Sigmoid colon (tissue), 7 donors: ENCODE results near the gene SLC5A2. TPM values are rescaled to one million over a fixed set of nuclear protein-coding genes. Genes with fewer than 3 reads are reported as not detected.

ENCODE experiments used
- DNase-seq: peaks from one replicate; pipeline ENCODE4 v3.0.0-alpha.2; 2019
- H3K27ac ChIP-seq, 4 donors: fragments of 200-600 bp; sonication (generic); one replicate each; pipeline ENCODE4 v1.5.1; 2016 to 2019; ENCODE audit warnings: mild to moderate bottlenecking in 1 of 4
- H3K27me3 ChIP-seq, 3 donors: fragments of 200-600 bp; sonication (generic); one replicate each; pipeline ENCODE4 v1.5.1; 2019; ENCODE audit warnings: mild to moderate bottlenecking in 1 of 3
- H3K36me3 ChIP-seq, 4 donors: fragments of 200-600 bp; sonication (generic); one replicate each; pipeline ENCODE4 v1.5.1; 2016 to 2019
- H3K4me1 ChIP-seq, 4 donors: fragments of 200-600 bp; sonication (generic); one replicate each; pipeline ENCODE4 v1.5.1; 2017 to 2019
- H3K4me3 ChIP-seq, 4 donors: fragments of 200-600 bp; sonication (generic); one replicate each; pipeline ENCODE4 v1.5.1; 2017 to 2019; ENCODE audit warnings: mild to moderate bottlenecking in 2 of 4, moderate library complexity in 1 of 4
- H3K9me3 ChIP-seq, 4 donors: fragments of 200-600 bp in 3 of 4; sonication (generic) in 3 of 4; one replicate each; pipeline versions ENCODE4 v1.5.1 to v1.6.1; 2013 to 2019
- EP300 ChIP-seq, 4 donors: sonication (generic); formaldehyde crosslinking; IDR thresholded peaks; one replicate each; pipeline ENCODE4 v1.6.1; 2017; ENCODE audit warnings: antibody characterized with exemption in 4 of 4
- POLR2A ChIP-seq, 2 donors: fragments of 450-650 bp; IDR thresholded peaks; one replicate each; pipeline ENCODE4 v1.6.1; 2016; ENCODE audit warnings: antibody characterized with exemption in 2 of 2, mild to moderate bottlenecking in 2 of 2, moderate library complexity in 2 of 2
- POLR2AphosphoS5 ChIP-seq, 4 donors: sonication (generic); formaldehyde crosslinking; IDR thresholded peaks; one replicate each; pipeline ENCODE4 v1.6.1; 2017; ENCODE audit warnings: antibody characterized with exemption in 4 of 4
- WGBS, 2 donors: extraction: QIAGEN DNeasy Blood & Tissue Kit; methylation state at CpG; one replicate each; pipeline ENCODE4 v1.1.7; 2013; 5-methylcytosine and 5-hydroxymethylcytosine counted together
- intact Hi-C: fragments of 100-400 bp; cut with DNase I; formaldehyde crosslinking; loops from one replicate; pipeline ENCODE4 v1.15.1; 2023
- polyA plus RNA-seq, 3 donors: library from polyadenylated mRNA; stranded (reverse); fragments of 200-250 nt; gene quantifications; one replicate each; pipeline ENCODE4 v1.2.3, GENCODE V29; 2013
- total RNA-seq, 4 donors: library from RNA; depleted of rRNA; stranded (reverse); fragments of >200 nt; gene quantifications; one replicate each; pipeline ENCODE4 v1.1.0, GENCODE V29; 2016
- TF ChIP-seq, protein P1 (sequence below), 4 experiments: fragments of 450-650 bp in 3 of 4; fragments of 200-600 bp in 1 of 4; IDR thresholded peaks; one replicate each; pipeline ENCODE4 v1.5.1; 2016 to 2019; ENCODE audit warnings: antibody characterized with exemption in 4 of 4, mild to moderate bottlenecking in 3 of 4, moderate library complexity in 2 of 4
- donor health status: healthy with polysubstance abuse.
- donor health status: Bipolar disorder and iron deficiency.
- donor health status: healthy.

The SLC5A2 gene
- total and polyA plus RNA-seq, 7 donors: 0.49 to 1.9 (median 0.71) TPM

DNA sequence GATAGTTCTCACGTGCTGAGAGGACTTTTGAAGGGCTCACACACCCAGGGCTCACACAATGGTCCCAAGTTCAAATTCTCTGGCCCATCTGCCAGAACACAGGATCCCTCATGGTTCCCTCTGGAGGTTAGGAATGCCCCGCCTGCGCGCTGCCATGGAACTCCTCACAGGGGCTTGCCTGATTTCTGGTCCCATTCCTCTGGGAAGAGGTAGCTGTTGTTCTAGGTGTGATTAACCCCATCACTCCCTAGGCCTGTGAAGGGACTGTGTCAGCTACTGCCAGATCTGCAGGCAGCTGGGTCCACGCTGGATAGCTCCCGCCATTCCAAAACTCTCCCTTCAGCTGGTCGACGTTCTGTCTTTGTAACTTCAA is 25.9 kb upstream of the SLC5A2 start:
- Histone ChIP-seq H3K27ac (peak overlapping the region; percentile 97 to 100 (median 100)), H3K9me3 (no peaks in the 10 kb centered on the region), H3K27me3 (no peaks in the 10 kb centered on the region), H3K4me1 (peaks cover 0 to 73% (median 69%) of the 10 kb centered on the region in 4 donors), H3K36me3 (peaks cover 0 to 3% (median 1%) of the 10 kb centered on the region in 4 donors), H3K4me3 (peak overlapping the region in 1 of 4 donors; percentile 75)
- intact Hi-C loops: loop anchor here (5.0 to 10.0 kb wide), 4 partner anchors 315 to 1362 kb away; partner anchors contain the start of genes KAT8, SETD1A, TBX6 and YPEL3
- TF ChIP-seq POLR2AphosphoS5 (IDR thresholded peaks at IDR 0.05) (no peak), EP300 (IDR thresholded peaks at IDR 0.05) (no peak), POLR2A (IDR thresholded peaks at IDR 0.05) (no peak)
- TF ChIP-seq, protein P1, sequence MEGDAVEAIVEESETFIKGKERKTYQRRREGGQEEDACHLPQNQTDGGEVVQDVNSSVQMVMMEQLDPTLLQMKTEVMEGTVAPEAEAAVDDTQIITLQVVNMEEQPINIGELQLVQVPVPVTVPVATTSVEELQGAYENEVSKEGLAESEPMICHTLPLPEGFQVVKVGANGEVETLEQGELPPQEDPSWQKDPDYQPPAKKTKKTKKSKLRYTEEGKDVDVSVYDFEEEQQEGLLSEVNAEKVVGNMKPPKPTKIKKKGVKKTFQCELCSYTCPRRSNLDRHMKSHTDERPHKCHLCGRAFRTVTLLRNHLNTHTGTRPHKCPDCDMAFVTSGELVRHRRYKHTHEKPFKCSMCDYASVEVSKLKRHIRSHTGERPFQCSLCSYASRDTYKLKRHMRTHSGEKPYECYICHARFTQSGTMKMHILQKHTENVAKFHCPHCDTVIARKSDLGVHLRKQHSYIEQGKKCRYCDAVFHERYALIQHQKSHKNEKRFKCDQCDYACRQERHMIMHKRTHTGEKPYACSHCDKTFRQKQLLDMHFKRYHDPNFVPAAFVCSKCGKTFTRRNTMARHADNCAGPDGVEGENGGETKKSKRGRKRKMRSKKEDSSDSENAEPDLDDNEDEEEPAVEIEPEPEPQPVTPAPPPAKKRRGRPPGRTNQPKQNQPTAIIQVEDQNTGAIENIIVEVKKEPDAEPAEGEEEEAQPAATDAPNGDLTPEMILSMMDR (IDR thresholded peaks at IDR 0.05): no peak
- peak; percentile 47 for DNase-seq
- WGBS, 2 donors: 81 to 83% methylated on average over 8 of the region's 8 CpGs

DNA sequence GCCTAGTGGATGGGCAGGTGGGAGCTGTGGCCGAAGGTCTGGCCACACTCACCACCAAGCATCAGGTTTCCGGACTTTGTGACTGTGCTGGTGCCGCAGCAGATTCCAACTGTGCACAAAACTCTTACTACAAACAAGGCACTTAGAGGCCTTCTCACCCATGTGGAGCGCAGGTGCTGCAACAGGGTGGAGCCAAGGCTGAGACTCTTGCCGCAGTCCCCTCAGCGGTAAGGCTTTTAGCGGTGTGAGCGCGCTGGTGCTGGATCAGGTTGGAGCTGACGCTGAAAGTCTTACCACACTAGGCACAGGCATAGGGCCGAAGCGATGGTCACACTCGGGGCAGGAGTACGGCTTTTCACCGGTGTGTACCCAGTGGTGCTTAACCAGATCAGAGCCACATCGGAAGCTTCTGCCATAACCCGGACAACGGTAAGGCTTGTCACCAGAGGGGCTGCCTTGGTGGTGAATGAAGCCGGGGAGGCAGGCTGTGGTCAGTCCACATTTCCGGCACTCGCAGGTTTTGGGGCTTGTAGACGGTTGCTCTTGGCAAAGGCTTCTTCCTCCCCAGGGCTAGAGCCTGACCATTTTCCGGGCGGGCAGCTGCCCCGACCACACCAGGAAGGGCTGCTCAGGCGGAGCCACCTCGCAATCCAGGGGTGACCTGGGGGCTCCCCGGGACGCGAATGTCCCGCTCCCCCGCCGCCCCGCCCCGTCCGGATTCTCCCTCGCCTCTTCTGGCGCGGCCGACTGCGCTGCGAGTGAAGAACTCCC is 24.7 kb upstream of the SLC5A2 start:
- peak; percentile 78 for DNase-seq
- Histone ChIP-seq H3K4me3 (peak overlapping the region; percentile 68 to 92 (median 76)), H3K4me1 (peaks cover 0 to 60% (median 56%) of the 10 kb centered on the region in 4 donors), H3K36me3 (peaks cover 0 to 15% (median 10%) of the 10 kb centered on the region in 4 donors), H3K27me3 (no peaks in the 10 kb centered on the region), H3K27ac (peak overlapping the region; percentile 97 to 100 (median 100)), H3K9me3 (no peaks in the 10 kb centered on the region)
- WGBS, 2 donors: 0 to 1% methylated on average over 42 of the region's 42 CpGs
- intact Hi-C loops: loop anchor here (5.0 to 10.0 kb wide), 4 partner anchors 316 to 1363 kb away; partner anchors contain the start of genes KAT8, SETD1A, TBX6 and YPEL3
- TF ChIP-seq EP300 (IDR thresholded peaks at IDR 0.05): no peak
- TF ChIP-seq POLR2AphosphoS5 (IDR thresholded peaks at IDR 0.05): peak in 2 of 4 donors; percentile 8 to 26

DNA sequence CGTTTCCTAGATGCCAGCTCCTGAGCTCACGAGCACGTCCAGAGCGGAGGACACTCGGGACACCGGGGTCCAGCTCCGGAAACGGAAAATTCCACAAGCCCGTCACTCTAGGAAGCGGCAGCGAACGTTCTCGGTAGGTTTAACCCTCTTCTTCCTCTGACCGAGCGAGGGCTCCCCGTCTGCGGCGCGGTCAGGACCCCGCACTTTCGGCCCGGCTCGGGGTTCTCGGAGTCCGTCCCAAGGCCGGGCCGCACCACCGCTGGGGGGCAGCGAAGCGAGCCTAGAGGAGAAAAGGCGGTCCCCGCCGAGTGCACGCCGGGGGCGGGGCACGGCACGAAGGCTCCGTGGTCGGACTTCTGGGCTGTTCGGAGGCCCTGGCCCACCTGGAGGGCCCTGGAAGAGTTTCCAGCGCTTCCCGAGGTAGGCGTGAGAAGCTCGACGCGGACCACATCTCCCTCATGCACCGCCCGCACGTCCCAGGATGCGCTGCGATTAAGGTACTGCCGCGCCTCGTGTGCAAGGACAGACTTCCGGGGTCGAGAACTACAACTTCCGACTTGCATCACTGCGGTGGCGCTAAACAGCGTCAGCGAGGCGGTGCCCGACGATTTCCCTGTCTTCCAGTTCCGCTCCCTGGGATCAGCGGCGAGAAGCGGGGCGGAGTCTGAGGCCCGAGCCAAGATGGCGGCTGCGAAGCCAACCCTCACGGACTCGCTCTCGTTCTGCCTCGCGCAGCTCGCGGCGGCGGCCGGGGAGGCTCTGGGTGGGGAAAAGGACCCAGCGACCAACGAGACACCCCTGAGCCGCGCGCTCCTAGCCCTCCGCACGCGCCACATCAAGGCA is 23.9 kb upstream of the SLC5A2 start, which contains the start of gene ARMC5:
TSS of gene ARMC5 (plus strand) at position 658 of the 843 bp plus-strand sequence. CDS start at position 682, 24 bp downstream.
- WGBS, 2 donors: 0 to 1% methylated on average over 91 of the region's 91 CpGs
- peak within 1 kb of the TSS; percentile 68 to 92 (median 76) for H3K4me3 ChIP-seq
- peaks cover 0 to 52% (median 48%) of the 10 kb centered on the region in 4 donors for H3K4me1 ChIP-seq
- no peaks in the 10 kb centered on the region for H3K27me3 ChIP-seq
- no peaks in the 10 kb centered on the region for H3K9me3 ChIP-seq
- DNase-seq: peak; percentile 99
- intact Hi-C loops: loop anchor here (1.0 to 10.0 kb wide), 5 partner anchors 49 to 1364 kb away; partner anchors contain the start of genes KAT8, RUSF1, SETD1A and TBX6
- H3K27ac ChIP-seq: peak within 1 kb of the TSS; percentile 97 to 100 (median 100)
- TF ChIP-seq EP300 (IDR thresholded peaks at IDR 0.05) (no peak), POLR2AphosphoS5 (IDR thresholded peaks at IDR 0.05) (peak; percentile 82 to 87 (median 83)), POLR2A (IDR thresholded peaks at IDR 0.05) (peak in 1 of 2 donors; percentile 52)
- TF ChIP-seq, protein P1 (IDR thresholded peaks at IDR 0.05): peak; percentile 33 to 60 (median 48)
- H3K36me3 ChIP-seq: peaks cover 0 to 23% (median 13%) of the 10 kb centered on the region in 4 donors

DNA sequence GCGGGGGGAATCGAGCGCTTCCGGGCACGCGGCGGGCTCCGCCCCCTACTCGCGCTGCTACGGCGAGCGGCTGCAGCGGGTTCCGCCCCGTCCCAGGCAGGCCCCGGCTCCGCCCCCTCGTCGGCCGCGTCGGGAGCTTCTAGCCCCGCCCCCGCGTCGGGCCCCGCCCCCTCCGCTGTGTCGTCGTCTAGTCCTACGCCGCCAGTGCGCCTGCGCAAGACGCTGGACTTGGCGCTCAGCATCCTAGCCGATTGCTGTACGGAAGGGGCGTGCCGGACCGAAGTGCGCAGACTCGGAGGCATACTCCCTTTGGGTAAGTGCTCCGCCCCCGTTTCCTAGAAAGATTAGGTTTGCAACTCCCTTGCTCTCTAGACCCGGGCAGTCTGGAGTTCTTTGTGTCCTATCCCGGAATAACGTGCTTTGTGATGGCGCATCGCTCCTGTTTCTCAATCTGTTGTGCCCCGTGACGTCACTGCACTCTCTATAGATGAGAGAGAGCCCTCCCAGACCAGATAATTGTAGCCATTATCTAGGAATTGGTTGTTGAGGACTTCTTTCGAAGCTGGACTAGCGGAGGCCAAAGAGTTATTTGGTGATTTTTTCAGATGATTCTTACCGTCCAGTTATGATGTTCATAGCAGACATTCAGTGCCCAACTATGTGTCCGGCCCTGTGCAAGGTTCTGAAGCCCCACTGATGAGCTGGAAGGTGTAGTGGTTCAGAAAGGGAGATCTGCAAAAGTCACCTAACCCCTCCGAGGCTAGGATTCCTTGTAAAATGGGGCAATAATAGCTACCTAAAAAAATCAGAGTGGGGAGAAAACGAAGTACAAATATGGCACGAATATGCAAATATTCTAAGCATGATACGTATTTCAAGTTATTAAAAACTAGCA is 23.0 kb upstream of the SLC5A2 start:
- Histone ChIP-seq H3K27me3 (no peaks in the 10 kb centered on the region), H3K27ac (peak overlapping the region; percentile 97 to 100 (median 100)), H3K9me3 (no peaks in the 10 kb centered on the region), H3K4me1 (peaks cover 0 to 45% (median 40%) of the 10 kb centered on the region in 4 donors), H3K36me3 (peaks cover 4 to 32% (median 17%) of the 10 kb centered on the region in 4 donors), H3K4me3 (peak overlapping the region; percentile 68 to 92 (median 76))
- peak; percentile 100 for DNase-seq
- TF ChIP-seq POLR2A (IDR thresholded peaks at IDR 0.05) (no peak), EP300 (IDR thresholded peaks at IDR 0.05) (peak in 2 of 4 donors; percentile 32 to 44), POLR2AphosphoS5 (IDR thresholded peaks at IDR 0.05) (peak in 3 of 4 donors; percentile 17 to 86 (median 51))
- TF ChIP-seq, protein P1 (IDR thresholded peaks at IDR 0.05): no peak
- intact Hi-C loops: loop anchor here (1.0 to 10.0 kb wide), 6 partner anchors 11 to 1365 kb away; partner anchors contain the start of genes KAT8, RUSF1, SETD1A and TBX6
- 2 to 4% methylated on average over 61 of the region's 61 CpGs for WGBS, 2 donors
